HG03439 (cell line): ENCODE results near the gene NPW.
A peak's percentile ranks its signal among the peaks of the same experiment; 100 is the strongest.

Experiments
- ATAC-seq: cut with Tn5 transposase; IDR thresholded peaks from one replicate; pipeline ENCODE4 v1.9.1; 2021; ENCODE audit warnings: mild to moderate bottlenecking, moderate library complexity; ENCODE audit not compliant: unreplicated experiment

The NPW gene

DNA sequence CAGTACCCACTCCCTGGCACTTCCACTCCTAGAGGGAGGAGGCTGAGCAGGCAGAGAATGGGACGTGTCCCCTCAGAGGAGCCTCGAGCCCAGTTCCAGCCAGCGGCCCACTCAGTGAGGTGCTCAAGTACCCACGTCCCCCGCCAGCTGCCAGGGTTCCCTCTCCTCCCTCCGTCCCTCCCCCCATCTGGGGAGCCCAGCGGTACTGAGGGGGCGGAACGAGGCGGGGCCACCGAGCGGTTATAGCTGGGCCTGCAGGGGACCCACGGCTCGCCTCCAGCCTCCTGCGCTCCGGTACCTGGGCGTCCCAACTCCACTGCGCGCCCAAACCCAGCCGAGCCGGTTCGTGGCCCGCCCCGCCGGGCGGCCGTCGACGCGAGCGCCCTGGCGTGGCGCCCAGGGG, at the start of gene NPW:
TSS of gene NPW (plus strand) at position 268 of the 403 bp plus-strand sequence.
- no peak for ATAC-seq

DNA sequence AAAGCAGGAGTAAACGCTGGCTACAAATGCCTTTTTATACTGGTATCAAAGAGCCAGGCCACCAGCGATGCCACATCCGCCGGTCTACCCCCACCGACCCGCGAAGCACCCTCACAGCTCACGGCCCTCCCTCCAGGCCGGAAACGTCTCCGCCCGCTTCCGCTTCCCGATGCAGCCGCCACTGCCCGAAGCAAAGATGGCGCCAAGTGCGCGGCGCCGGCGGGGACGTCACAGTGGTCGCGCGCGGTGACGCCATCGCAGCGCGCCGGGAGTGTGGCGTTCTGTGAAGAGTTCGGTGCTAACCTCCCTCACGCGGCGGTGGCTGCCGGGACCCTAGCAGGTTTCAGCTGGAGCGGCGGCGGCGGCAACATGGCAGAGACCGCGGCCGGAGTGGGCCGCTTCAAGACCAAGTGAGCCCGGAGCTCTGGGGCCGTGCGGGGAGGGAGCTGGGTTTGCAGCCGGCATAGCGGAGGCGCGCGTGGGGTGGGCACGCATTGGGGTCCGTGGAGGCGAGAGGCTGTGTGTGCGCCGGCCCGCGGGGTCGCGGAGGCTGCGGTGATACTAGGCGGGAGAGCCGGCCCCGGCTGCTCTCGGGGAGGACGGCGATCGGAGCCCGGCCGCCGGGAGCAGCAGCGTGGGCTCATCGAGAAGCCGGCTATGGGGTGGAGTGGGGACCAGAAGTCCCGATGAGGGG, 47.6 kb upstream of the NPW start, which contains the start of gene TBL3:
TSS of gene TBL3 (plus strand) at position 258 of the 694 bp plus-strand sequence. CDS start at position 370, 112 bp downstream.
- peak; percentile 66 for ATAC-seq

DNA sequence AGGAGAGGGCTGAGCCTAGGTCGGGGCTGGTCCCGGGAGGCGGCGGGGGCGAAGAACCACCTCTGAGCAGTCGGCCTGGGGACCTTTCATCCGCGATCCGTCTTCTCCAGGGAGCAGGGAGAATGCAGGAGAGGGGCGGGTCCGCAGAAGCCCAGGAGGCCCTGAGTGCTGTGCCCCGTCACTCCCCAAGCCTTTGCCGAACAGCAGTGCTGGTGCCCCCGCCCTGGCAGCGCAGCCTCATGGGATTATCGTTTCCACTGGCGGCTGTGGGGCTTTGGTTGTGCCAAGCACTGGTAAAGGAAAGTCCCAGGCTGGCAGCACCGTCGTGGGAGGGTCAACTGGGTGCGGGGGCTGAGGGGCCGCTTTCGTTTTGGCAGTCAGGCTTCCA, 47.1 kb upstream of the NPW start:
- ATAC-seq = no peak

DNA sequence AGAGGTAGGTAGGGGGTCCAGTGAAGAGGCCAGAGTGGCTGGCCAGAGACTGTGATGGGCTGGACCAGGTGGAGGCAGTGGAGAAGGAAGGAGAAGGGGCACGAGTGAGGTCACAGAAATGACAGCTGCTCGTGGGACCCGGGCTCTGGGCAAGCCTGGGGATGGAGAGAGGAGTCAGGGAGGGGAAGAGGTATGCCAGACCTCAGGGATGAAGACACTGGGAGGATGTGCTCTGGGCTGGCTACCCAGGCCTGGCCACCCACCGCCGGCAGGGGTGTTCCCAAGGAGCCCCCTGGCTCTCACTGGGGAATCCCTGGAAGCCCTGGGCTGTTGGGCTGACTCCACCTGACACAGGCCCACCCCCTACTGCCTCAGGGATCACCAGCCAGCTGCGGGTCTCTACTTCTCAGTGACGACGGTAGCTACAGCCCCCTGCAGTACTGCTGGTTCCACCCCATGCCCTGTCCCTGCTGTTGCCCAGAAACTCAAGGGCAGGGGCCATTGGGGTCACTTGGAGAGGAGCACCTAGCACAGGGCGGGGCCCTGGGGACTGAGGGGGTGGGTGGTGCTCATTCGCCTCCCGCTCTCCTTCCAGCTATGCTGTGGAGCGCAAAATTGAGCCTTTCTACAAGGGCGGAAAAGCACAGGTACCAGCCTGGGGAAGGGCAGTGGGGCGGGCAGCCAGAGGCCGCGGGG, 46.0 kb upstream of the NPW start:
- ATAC-seq = no peak

DNA sequence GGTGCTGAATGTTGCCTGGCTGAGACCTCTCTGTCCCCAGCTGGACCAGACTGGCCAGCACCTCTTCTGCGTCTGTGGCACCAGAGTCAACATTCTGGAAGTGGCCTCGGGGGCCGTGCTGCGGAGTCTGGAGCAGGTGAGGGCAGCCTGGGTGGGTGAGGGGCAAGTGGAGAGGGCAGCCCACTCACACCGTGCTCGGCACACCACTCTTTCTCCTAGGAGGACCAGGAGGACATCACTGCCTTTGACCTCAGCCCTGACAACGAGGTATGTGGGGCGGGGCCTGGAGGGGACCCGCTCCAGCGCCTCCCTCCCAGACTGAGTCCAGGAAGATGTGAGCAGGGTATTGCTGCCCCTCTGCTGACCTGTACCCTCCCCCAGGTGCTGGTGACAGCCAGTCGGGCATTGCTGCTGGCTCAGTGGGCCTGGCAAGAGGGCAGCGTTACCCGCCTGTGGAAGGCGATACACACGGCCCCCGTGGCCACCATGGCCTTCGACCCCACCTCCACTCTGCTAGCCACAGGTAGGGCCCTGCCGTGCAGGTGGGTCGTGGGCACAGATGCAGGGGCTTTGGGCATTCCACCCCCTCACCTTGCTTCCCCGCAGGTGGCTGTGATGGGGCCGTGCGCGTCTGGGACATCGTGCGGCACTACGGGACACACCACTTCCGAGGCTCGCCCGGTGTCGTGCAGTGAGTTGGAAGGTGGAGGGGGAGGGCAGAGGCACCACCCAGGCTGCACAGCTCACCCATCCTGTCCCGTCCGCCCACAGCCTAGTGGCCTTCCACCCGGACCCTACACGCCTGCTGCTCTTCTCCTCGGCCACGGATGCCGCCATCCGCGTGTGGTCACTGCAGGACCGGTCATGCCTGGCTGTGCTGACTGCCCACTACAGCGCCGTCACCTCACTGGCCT, 45.2 kb upstream of the NPW start:
- no peak for ATAC-seq

DNA sequence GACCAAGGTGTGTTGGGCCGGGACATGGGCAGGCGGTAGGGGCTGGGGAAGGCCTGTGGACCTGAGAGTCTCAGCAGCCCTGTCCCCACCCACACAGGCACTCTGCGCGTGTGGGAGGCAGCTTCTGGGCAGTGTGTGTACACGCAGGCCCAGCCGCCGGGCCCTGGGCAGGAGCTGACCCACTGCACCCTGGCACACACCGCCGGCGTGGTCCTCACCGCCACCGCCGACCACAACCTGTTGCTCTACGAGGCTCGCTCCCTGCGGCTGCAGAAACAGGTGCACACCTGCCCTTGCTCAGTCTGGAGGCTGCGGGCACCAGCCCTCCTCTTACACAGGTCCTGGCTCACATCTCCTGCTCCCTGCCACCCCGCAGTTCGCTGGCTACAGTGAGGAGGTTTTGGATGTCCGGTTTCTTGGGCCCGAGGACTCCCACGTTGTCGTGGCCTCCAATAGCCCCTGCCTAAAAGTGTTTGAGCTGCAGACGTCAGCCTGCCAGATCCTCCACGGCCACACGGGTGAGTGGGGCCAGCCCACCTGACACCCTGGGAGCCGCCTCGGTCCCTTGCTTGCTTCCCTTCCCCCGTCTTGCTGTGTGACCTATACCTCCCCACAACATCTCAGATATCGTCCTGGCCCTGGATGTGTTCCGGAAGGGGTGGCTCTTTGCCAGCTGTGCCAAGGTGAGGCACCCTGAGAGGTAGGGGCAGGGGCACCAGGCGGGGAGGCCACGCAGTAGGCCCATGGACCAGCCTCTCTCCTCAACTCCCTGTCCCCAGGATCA, 44.0 kb upstream of the NPW start:
- no peak for ATAC-seq

DNA sequence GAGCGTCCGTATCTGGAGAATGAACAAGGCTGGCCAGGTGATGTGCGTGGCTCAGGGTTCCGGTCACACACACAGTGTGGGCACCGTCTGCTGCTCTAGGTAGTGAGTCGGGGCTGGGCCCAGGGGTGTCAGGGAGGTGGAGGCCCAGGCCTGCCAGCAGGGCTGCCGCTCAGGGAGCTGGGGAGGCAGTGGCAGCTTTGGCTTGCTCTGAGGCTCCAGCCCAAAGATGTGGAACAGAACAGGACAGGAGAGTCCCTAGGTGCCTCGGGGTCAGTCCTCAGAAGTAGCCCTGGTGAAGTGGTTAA, 43.4 kb upstream of the NPW start:
- ATAC-seq = no peak

DNA sequence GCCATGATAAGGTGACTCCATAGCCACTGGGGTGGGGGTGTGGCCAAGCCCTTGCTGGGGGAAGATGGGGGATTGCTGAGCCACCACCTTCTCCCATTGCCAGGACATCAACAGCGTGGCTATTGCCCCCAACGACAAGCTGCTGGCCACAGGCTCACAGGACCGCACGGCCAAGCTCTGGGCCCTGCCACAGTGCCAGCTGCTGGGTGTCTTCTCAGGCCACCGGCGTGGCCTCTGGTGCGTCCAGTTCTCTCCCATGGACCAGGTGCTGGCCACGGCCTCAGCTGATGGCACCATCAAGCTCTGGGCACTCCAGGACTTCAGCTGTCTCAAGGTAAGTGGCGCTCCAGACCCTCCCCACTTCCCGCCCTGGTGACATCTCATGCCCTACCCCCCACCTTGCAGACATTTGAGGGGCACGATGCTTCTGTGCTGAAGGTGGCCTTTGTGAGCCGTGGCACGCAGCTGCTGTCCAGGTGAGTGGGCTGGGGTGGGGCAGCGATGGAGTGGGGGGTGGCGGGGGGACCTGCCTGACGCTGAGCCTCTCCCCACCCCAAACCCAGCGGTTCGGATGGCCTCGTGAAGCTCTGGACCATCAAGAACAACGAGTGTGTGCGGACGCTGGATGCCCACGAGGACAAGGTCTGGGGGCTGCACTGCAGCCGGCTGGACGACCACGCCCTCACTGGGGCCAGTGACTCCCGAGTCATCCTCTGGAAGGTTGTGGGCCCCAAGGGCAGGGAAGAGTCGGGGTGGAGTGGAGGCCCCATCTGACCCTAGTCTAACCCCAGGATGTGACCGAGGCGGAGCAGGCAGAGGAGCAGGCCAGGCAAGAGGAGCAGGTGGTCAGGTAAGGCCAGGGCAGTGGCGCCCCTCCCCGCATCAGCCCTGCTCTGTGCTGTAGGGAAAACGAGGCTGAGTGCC, 42.4 kb upstream of the NPW start:
- no peak for ATAC-seq

DNA sequence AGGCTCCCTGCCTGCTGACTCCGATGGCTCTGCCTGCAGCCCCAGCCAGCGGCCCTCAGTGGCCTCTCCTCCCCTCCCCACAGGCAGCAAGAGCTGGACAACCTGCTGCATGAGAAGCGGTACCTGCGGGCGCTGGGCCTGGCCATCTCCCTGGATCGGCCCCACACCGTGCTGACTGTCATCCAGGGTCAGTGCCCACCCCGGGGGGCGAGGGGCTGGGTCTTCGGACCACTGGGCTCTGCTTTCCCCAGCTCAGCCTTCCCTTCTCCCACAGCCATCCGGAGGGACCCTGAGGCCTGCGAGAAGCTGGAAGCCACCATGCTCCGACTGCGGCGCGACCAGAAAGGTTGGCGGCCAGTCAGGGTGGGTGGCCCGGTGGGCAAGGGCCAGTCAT, 41.7 kb upstream of the NPW start:
- ATAC-seq = no peak

DNA sequence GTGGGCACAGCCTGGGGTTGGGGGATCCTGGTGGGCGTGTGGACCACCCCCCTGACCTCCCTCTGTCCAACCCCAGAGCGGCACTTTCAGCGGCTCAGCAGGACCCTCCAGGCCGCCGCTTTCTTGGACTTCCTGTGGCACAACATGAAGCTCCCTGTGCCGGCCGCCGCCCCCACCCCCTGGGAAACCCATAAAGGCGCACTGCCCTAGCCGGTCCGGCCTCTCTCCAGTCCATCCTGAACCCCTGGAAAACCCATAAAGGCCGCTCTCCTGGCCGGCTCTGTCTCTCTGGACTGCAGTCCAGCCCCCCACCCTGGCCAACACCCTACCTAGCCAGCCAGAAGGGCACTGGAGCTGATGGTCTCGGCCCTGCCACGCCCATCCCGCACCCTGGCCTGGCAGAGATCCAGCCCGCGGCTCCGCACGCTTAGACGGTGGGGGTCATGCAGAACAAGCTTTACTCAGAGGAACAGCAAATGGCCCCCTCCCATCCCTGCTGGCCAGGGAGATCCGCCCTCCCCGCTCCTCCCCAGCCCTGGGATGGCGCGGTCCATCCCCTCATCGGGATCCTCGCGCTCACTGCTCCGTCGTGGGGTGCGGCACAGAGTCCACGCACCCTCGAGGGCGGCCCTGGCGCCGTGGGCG, 41.0 kb upstream of the NPW start:
- ATAC-seq = no peak

DNA sequence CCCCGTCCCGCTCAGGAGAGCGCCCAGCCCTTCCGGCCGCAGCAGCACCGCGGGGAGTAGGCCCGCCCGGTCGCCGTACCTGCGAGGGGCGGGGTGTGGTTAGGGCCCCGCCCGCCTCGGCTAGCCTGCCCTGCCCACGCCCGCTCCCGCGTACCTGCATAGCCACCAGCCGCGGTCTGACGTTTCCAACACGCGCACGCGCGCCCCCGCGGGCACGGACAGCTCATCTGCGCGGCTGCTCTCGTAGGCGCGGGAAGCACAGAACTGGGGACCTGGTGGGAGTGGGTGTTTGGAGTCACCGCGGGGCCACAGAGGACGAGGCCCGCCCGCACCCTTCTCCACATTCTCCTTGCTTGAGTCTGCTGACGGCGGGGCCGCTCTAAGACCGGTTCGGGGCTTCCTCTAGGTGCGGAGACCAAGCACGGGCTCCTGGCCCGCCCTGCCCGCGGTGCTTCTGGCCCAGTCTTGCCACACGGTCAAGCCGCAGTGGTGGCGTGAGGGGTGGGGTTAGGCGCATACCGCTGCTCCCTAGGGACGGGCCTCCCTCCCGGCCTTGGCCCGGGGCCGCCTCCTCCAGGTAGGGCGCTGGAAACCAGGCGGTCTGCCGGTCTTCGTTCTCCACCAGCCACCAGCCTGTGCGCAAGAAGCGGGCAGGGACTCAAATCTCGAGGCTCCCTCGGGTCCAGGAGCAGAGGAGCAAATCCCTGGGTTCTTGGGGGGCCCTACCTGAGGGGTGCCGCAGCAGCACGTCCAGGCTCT, 40.1 kb upstream of the NPW start:
- no peak for ATAC-seq

DNA sequence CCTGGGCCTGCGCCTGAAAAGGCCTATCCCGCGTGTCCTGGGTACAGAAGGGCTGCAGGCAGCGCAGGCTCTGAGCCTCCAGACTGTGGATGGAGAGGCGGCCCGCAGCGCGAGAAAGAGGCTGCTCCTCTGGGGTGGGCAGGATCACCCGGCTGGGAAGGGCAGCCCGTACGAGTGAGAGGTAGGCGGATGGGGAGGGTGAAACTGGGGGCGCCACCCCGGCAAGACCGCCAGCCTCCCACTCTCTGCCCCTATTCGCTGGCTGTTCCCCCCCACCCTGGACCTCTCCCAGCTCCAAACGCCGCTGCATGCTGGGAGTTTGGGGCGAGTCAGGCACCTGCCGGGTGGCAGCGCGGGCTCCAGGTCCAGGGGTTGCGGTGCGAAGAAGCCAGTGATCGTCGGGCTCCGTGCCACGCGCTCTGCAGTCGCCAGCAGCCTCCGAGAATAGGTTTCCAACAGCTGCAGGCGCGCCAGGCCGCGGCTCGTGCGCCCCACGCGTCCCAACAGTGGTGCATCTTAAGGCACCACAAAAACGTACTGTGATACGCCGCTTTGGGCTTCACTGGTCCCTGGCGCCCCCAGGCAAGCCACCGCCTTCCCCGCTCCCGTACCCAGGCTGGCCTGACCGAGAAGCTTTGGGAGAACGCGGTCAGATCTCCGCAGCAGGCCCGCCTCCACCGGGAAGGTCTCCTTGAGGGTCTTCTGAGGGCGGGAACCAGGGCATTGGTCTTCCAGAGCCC, 39.4 kb upstream of the NPW start:
- no peak for ATAC-seq

DNA sequence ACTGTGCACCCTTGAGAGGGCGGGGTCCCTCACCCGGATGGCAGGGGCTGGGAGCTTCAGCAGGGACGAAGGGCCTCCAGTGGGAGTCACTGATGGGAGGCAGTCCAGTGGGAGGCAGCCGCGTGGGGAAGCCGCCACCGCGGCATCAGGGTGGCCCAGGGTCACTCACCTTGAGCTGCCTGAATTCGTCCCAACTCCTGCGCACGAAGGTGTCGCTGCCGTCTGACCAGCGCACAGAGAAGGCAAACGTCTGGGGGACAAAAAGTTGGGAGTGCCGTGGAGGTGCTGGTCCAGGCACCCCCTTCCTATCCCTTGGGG, 38.9 kb upstream of the NPW start:
- no peak for ATAC-seq

DNA sequence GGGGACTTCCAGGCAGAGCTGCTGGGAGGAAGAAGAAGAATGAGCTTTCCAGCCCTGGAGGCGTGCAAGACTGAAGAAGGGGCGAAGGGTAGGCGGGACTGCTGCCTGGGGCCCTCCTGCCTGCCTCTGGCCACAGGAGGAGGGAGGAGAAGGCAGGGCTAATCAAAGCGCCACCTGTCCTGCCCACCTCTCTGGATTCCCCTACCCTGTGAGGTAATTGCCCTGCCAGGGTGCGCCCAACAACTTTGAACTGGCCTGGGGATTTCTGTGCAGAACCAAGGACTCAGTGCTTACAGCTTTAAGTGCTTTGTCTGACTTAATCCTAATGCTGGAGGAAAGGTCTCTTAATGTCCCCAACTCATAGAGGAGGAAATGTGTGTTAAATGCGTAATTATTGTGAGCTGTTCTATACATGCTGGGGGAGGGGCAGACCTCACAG, 38.2 kb upstream of the NPW start, which contains the start of gene NOXO1:
TSS of gene NOXO1 (minus strand) at position 72 of the 439 bp plus-strand sequence. CDS start 290 bp downstream, outside the sequence.
- ATAC-seq = no peak

DNA sequence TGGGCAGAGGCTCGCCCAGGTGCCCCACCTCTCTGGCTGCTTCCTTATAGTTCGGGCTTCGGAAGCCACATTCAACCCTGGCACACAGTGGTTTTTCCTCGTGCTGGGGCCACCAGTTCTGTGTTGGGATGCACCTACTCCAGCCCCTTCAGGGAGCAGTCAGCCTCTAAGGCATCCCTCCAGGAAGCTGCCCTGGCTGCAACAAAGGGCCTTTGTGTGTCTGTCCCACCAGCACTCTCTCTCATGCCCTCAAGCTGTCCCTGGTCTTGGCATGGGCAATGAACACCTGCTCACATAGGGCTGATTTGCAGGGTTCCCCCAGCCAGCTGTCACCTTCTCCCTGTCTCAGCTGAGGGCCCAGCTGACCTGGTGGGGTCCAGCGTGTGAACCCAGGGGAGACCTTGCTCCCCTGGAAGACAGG, 37.6 kb upstream of the NPW start:
- no peak for ATAC-seq

DNA sequence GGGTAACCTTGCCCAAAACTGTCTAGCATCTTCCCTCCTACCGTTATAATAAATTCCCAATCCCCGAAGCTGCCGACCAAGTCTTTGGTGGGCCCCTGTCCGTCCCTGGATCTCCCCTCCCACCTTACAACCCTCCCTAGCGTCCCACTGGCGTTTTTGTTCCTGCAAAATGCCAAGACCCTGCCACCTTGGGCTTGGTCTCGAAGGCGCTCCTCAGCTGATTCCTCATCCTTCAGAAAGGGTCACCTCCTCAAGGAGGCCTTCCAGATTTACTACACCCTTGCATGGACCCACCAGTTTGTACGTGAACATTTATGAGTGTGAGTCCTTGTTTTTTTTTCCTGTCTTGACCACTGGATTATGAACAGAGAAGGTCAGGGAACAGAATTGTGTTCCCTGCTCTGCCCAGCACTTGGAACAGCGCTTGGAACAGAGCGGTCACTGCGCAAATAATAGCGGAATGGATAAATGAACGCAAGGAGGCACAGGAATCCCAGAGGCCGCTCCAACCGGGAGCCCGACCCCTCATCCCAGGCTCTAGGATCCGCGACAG, 36.5 kb upstream of the NPW start:
- ATAC-seq = no peak

DNA sequence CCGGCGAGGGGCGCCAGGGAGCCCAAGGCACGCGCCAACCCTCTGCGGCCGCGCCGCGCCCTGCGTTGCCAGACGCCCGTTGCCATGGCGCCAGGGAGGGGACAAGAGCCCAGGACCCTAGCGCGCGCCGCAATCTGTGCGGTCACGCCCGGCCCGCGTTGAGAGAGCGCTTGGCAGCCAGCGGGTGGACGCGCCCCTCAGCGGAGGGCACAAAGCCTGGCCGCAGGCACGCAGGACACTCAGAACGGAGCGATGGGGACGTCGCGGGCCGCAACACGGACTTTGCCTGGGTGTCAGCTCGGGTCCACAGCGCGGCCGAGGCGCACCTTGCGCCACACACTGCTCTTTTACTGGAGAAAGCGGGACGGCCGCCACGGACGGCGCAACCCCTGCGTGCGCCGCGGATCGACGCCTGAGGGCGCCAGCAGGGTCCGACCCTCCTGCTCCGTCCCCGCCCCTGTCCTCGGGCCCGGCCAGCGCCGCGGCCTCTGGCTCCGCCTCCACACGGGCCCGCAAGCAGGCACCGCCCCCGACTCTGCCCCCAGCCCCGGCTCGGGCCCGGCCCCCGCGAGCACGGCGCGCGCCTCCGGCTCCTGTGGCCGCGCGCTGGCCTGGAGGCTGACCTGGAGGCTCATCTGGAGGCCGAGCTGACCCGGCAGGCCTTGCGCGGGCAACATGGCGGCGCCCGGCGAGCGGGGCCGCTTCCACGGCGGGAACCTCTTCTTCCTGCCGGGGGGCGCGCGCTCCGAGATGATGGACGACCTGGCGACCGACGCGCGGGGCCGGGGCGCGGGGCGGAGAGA, 35.8 kb upstream of the NPW start, which contains the start of gene GFER:
TSS of gene GFER (plus strand) at position 650 of the 803 bp plus-strand sequence. CDS start at position 676, 26 bp downstream.
- ATAC-seq = peak; percentile 73
